IMR-90 (cell line): Measurements from ENCODE around the gene FAM171A1. TPM values are rescaled to one million over a fixed set of nuclear protein-coding genes. Genes with fewer than 3 reads are reported as not detected.

Source experiments
- ATAC-seq: fragments of 200-7000 bp; cut with Tn5 transposase; 2 replicates; pipeline ENCODE4 v1.9.1; 2020; ENCODE audit warnings: low read depth, mild to moderate bottlenecking, moderate library complexity
- BruUV-seq: library from RNA; stranded (reverse); fragments of 400-500 nt; replicated peaks from 2 replicates; lab custom pipeline; 2021; lab: Mats Ljungman, UMichigan
- CTCF ChIA-PET: fragments of 300-600 bp; formaldehyde crosslinking; extraction: SDS; loops from one replicate; lab custom pipeline; 2021; ENCODE audit warnings: antibody characterized with exemption; lab: Yijun Ruan, JAX
- POLR2A ChIA-PET: fragments of 300-600 bp; sonication (Branson Sonifier 250); formaldehyde crosslinking; loops from one replicate; lab custom pipeline; 2022; ENCODE audit warnings: antibody characterized with exemption; ENCODE audit not compliant: unreplicated experiment; lab: Charles Lee
- DNase-seq: peaks from one replicate; pipeline ENCODE4 v3.0.0; 2013
- H2AFZ ChIP-seq: replicated peaks from 2 replicates; pipeline ENCODE3; 2013; ENCODE audit warnings: low read length, mild to moderate bottlenecking; ENCODE audit not compliant: poor library complexity
- H2AK5ac ChIP-seq: 2 replicates; pipeline ENCODE4 v1.6.1; 2013; ENCODE audit warnings: low read depth, low read length, inconsistent platforms
- H2AK9ac ChIP-seq: replicated peaks from 2 replicates; pipeline ENCODE3; 2013; ENCODE audit warnings: mild to moderate bottlenecking, low read depth, low read length, moderate library complexity; ENCODE audit not compliant: poor library complexity
- H2BK120ac ChIP-seq: 2 replicates; pipeline ENCODE4 v1.6.1; 2013; ENCODE audit warnings: low read depth, low read length, inconsistent platforms
- H2BK15ac ChIP-seq: 3 replicates; pipeline ENCODE4 v1.6.1; 2013; ENCODE audit warnings: low read depth, low read length, inconsistent platforms
- H2BK20ac ChIP-seq: 2 replicates; pipeline ENCODE4 v1.6.1; 2013; ENCODE audit warnings: low read depth, mild to moderate bottlenecking, inconsistent platforms, low read length, moderate library complexity
- H2BK5ac ChIP-seq: 2 replicates; pipeline ENCODE4 v1.6.1; 2013; ENCODE audit warnings: mild to moderate bottlenecking, low read depth, low read length, inconsistent platforms; ENCODE audit not compliant: poor library complexity, severe bottlenecking
- H3K14ac ChIP-seq: replicated peaks from 2 replicates; pipeline ENCODE4 v1.6.1; 2013; ENCODE audit warnings: low read depth, low read length, inconsistent platforms
- H3K18ac ChIP-seq: 2 replicates; pipeline ENCODE4 v1.6.1; 2013; ENCODE audit warnings: low read depth, low read length, control low read depth
- H3K23ac ChIP-seq: 2 replicates; pipeline ENCODE4 v1.6.1; 2013; ENCODE audit warnings: low read depth, low read length, inconsistent platforms
- H3K27ac ChIP-seq: 2 replicates; pipeline ENCODE4 v1.5.1; 2013; ENCODE audit warnings: mild to moderate bottlenecking, control low read depth, low read length; ENCODE audit not compliant: insufficient read depth
- H3K27me3 ChIP-seq: 2 replicates; pipeline ENCODE4 v1.6.1; 2013; ENCODE audit warnings: low read length; ENCODE audit not compliant: control insufficient read depth, insufficient read depth
- H3K36me3 ChIP-seq: 2 replicates; pipeline ENCODE4 v1.6.1; 2013; ENCODE audit warnings: low read length, mixed read lengths; ENCODE audit not compliant: control insufficient read depth, insufficient read depth
- H3K4ac ChIP-seq: 2 replicates; pipeline ENCODE4 v1.6.1; 2013; ENCODE audit warnings: low read depth, low read length, inconsistent platforms
- H3K4me1 ChIP-seq: 2 replicates; pipeline ENCODE4 v1.6.1; 2013; ENCODE audit warnings: low read length, mixed read lengths; ENCODE audit not compliant: control insufficient read depth, insufficient read depth
- H3K4me2 ChIP-seq: 2 replicates; pipeline ENCODE4 v1.6.1; 2013; ENCODE audit warnings: low read depth, mild to moderate bottlenecking, control low read depth, low read length, moderate library complexity
- H3K4me3 ChIP-seq: 2 replicates; pipeline ENCODE4 v1.5.1; 2013; ENCODE audit warnings: low read depth, mild to moderate bottlenecking, control low read depth, low read length, moderate library complexity; ENCODE audit not compliant: insufficient read depth
- H3K56ac ChIP-seq: 2 replicates; pipeline ENCODE4 v1.6.1; 2013; ENCODE audit warnings: low read length, inconsistent platforms; ENCODE audit not compliant: insufficient read depth; ENCODE audit errors: extremely low read depth
- H3K79me1 ChIP-seq, 2 experiments: 2 replicates each; pipeline ENCODE4 v1.6.1; 2013; ENCODE audit warnings: low read length in 2 of 2, inconsistent platforms in 1 of 2, low read depth in 1 of 2
- H3K9ac ChIP-seq: 2 replicates; pipeline ENCODE4 v1.6.1; 2013; ENCODE audit warnings: low read depth, low read length, control low read depth
- H3K9me1 ChIP-seq: 2 replicates; pipeline ENCODE4 v1.6.1; 2013; ENCODE audit warnings: low read length, inconsistent platforms; ENCODE audit not compliant: insufficient read depth
- H3K9me3 ChIP-seq: 2 replicates; pipeline ENCODE4 v1.6.1; 2013; ENCODE audit warnings: low read length; ENCODE audit not compliant: control insufficient read depth, insufficient read depth
- H4K20me1 ChIP-seq: 2 replicates; pipeline ENCODE4 v1.6.1; 2013; ENCODE audit warnings: low read length, inconsistent platforms; ENCODE audit not compliant: insufficient read depth
- H4K5ac ChIP-seq: 2 replicates; pipeline ENCODE4 v1.6.1; 2013; ENCODE audit warnings: mild to moderate bottlenecking, low read depth, low read length, control low read depth
- H4K8ac ChIP-seq, 2 experiments: 2 replicates each; pipeline ENCODE4 v1.6.1; 2013; ENCODE audit warnings: low read depth in 2 of 2, low read length in 2 of 2, control low read depth in 1 of 2, inconsistent platforms in 1 of 2
- H4K91ac ChIP-seq: 2 replicates; pipeline ENCODE4 v1.6.1; 2013; ENCODE audit warnings: low read depth, low read length, inconsistent platforms; ENCODE audit not compliant: insufficient read depth
- CEBPB ChIP-seq: IDR thresholded peaks from 2 replicates; pipeline ENCODE4 v1.6.1; 2012; ENCODE audit warnings: low read depth, low read length, improper control_type of control experiment
- CHD1 ChIP-seq: IDR thresholded peaks from 2 replicates; pipeline ENCODE4 v1.6.1; 2012; ENCODE audit warnings: low read depth, low read length, improper control_type of control experiment
- FOS ChIP-seq: fragments of 150-350 bp; IDR thresholded peaks from 2 replicates; pipeline ENCODE4 v1.6.1; 2016; ENCODE audit warnings: low read depth, low read length
- MAFK ChIP-seq: IDR thresholded peaks from 2 replicates; pipeline ENCODE4 v1.6.1; 2012; ENCODE audit warnings: low read depth, low read length, improper control_type of control experiment
- MAZ ChIP-seq: IDR thresholded peaks from 2 replicates; pipeline ENCODE4 v1.6.1; 2012; ENCODE audit warnings: low read depth, mild to moderate bottlenecking, low read length, improper control_type of control experiment, moderate library complexity, borderline replicate concordance
- MXI1 ChIP-seq: IDR thresholded peaks from 2 replicates; pipeline ENCODE4 v1.6.1; 2012; ENCODE audit warnings: low read depth, mild to moderate bottlenecking, low read length, moderate library complexity, borderline replicate concordance
- NFE2L2 ChIP-seq: fragments of 150-350 bp; IDR thresholded peaks from 2 replicates; pipeline ENCODE4 v1.6.1; 2016; ENCODE audit warnings: low read depth, mild to moderate bottlenecking, low read length
- RAD21 ChIP-seq: IDR thresholded peaks from 2 replicates; pipeline ENCODE4 v1.6.1; 2012; ENCODE audit warnings: low read length, improper control_type of control experiment
- RCOR1 ChIP-seq: IDR thresholded peaks from 2 replicates; pipeline ENCODE4 v1.6.1; 2012; ENCODE audit warnings: mild to moderate bottlenecking, low read length, improper control_type of control experiment; ENCODE audit not compliant: insufficient replicate concordance
- RFX5 ChIP-seq: IDR thresholded peaks from 2 replicates; pipeline ENCODE4 v1.8.0; 2012; ENCODE audit warnings: low read depth, mild to moderate bottlenecking, low read length, moderate library complexity
- SMC3 ChIP-seq: fragments of 150-350 bp; IDR thresholded peaks from 2 replicates; pipeline ENCODE4 v1.6.1; 2016; ENCODE audit warnings: low read depth, mild to moderate bottlenecking, antibody characterized with exemption, low read length, moderate library complexity
- WGBS, 2 experiments: methylation state at CpG; one replicate each; pipeline versions ENCODE4 v1.1.5 to v1.1.7; 2013; ENCODE audit warnings: missing lambda C conversion rate in 2 of 2; ENCODE audit not compliant: insufficient read length in 1 of 2; ENCODE audit errors: extremely low coverage in 2 of 2; 5-methylcytosine and 5-hydroxymethylcytosine counted together
- dilution Hi-C: fragments of 300-500 bp; cut with HindIII; formaldehyde crosslinking; loops from one replicate; pipeline ENCODE4 v1.14.3; 2018; ENCODE audit warnings: low sequenced_read_pairs; ENCODE audit not compliant: unreplicated experiment
- in situ Hi-C: fragments of 300-500 bp; cut with MboI; formaldehyde crosslinking; loops from 3 replicates; pipeline ENCODE4 v1.14.3; 2019; ENCODE audit warnings: low sequenced_read_pairs, inconsistent platforms, mixed read lengths
- intact Hi-C: fragments of 100-400 bp; cut with micrococcal nuclease; formaldehyde crosslinking; loops from 2 replicates; pipeline ENCODE4 v1.10.0; 2022
- polyA plus RNA-seq, 3 experiments: library from polyadenylated mRNA; depleted of rRNA; stranded (reverse); fragments of >200 nt; gene quantifications; 2 replicates each; pipeline ENCODE4 v1.2.3, GENCODE V29; 2012; ENCODE audit warnings: low replicate concordance in 1 of 3
- total RNA-seq: library from RNA; depleted of rRNA; stranded (reverse); fragments of >200 nt; gene quantifications from 2 replicates; pipeline ENCODE4 v1.2.3, GENCODE V29; 2012
- TF ChIP-seq, protein P1 (sequence below): conservative IDR thresholded peaks from 2 replicates; pipeline ENCODE4 v1.5.1; 2012; ENCODE audit warnings: mild to moderate bottlenecking, low read depth, low read length, improper control_type of control experiment
- TF ChIP-seq, protein P2 (sequence below): fragments of 150-350 bp; IDR thresholded peaks from 2 replicates; pipeline ENCODE4 v1.6.1; 2016; ENCODE audit warnings: low read depth, mild to moderate bottlenecking, low read length, moderate library complexity, borderline replicate concordance

Gene FAM171A1
- total and polyA plus RNA-seq, 2 of the 4 experiments (the other 2 are of a cell fraction), result 20.3 to 30.6 TPM

DNA sequence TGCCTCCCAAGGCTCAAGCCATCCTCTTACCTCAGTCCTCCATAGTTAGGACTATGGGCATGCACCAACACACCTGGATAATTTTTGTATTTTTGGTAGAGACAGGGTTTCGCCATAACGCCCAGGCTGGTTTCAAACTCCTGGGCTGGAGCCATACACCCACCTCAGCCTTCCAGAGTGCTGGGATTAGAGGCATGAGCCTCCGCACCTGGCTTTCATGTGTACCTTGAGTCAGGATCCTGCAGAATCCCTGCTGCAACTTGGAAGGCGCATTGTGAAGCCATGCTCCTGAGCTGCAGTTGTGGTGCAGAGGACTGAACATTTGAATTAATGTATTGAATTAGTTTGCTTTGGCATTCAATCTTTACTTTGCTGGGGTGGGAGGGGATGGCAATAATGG is 173.2 kb downstream of the FAM171A1 start:
- H3K27ac ChIP-seq, result no peak overlapping the region
- peak overlapping the region; percentile 78 for H2BK20ac ChIP-seq
- BruUV-seq, result no TSS peak
- POLR2A ChIA-PET, result no interaction called here
- intact Hi-C loops, result no loop called here
- H3K36me3 ChIP-seq, result no peaks in the 10 kb centered on the region
- H3K4me1 ChIP-seq, result peaks cover 23% of the 10 kb centered on the region
- no peak overlapping the region for H3K18ac ChIP-seq
- no peak overlapping the region for H2AK9ac ChIP-seq
- no peak overlapping the region for H3K9ac ChIP-seq
- peak overlapping the region; percentile 71 for H2AK5ac ChIP-seq
- peak overlapping the region in 1 of 2 experiments; percentile 58; a peak in 1 of 4 replicates for H4K8ac ChIP-seq
- H3K14ac ChIP-seq, result peak overlapping the region; percentile 60
- peak overlapping the region; percentile 69 for H3K4ac ChIP-seq
- no peak overlapping the region for H3K23ac ChIP-seq
- no peak overlapping the region for H4K5ac ChIP-seq
- H2BK120ac ChIP-seq, result peak overlapping the region; percentile 68; the same call in 1 of the 2 replicates
- CTCF ChIA-PET, result no interaction called here
- H2AFZ ChIP-seq, result peak overlapping the region; percentile 21
- no peaks in the 10 kb centered on the region for H4K20me1 ChIP-seq
- DNase-seq, result no peak
- H3K9me3 ChIP-seq, result no peaks in the 10 kb centered on the region
- peak overlapping the region; percentile 51; the same call in 1 of the 3 replicates for H2BK15ac ChIP-seq
- no peak for ATAC-seq
- peaks cover 17% of the 10 kb centered on the region for H3K9me1 ChIP-seq
- TF ChIP-seq, protein P1, sequence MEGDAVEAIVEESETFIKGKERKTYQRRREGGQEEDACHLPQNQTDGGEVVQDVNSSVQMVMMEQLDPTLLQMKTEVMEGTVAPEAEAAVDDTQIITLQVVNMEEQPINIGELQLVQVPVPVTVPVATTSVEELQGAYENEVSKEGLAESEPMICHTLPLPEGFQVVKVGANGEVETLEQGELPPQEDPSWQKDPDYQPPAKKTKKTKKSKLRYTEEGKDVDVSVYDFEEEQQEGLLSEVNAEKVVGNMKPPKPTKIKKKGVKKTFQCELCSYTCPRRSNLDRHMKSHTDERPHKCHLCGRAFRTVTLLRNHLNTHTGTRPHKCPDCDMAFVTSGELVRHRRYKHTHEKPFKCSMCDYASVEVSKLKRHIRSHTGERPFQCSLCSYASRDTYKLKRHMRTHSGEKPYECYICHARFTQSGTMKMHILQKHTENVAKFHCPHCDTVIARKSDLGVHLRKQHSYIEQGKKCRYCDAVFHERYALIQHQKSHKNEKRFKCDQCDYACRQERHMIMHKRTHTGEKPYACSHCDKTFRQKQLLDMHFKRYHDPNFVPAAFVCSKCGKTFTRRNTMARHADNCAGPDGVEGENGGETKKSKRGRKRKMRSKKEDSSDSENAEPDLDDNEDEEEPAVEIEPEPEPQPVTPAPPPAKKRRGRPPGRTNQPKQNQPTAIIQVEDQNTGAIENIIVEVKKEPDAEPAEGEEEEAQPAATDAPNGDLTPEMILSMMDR, result no peak
- TF ChIP-seq, protein P2, sequence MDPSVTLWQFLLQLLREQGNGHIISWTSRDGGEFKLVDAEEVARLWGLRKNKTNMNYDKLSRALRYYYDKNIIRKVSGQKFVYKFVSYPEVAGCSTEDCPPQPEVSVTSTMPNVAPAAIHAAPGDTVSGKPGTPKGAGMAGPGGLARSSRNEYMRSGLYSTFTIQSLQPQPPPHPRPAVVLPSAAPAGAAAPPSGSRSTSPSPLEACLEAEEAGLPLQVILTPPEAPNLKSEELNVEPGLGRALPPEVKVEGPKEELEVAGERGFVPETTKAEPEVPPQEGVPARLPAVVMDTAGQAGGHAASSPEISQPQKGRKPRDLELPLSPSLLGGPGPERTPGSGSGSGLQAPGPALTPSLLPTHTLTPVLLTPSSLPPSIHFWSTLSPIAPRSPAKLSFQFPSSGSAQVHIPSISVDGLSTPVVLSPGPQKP, result no peak
- TF ChIP-seq RFX5 (no peak), CHD1 (no peak), CEBPB (no peak), MAZ (no peak), RAD21 (no peak), FOS (no peak), SMC3 (no peak), RCOR1 (no peak), NFE2L2 (no peak), MXI1 (no peak), MAFK (no peak)
- H3K79me1 ChIP-seq, result peaks cover 0 to 3% of the 10 kb centered on the region in 2 experiments; a peak in 2 of 4 replicates
- in situ Hi-C loops, result no loop called here
- H3K4me2 ChIP-seq, result no peak overlapping the region
- H2BK5ac ChIP-seq, result no peak overlapping the region
- 100% methylated on average over 1 of the region's 4 CpGs; no CpG with 5 or more reads in 1 of the 2 experiments for WGBS, 2 experiments
- dilution Hi-C loops, result no loop called here
- no peak overlapping the region for H3K4me3 ChIP-seq
- peak overlapping the region; percentile 59; the same call in 1 of the 2 replicates for H4K91ac ChIP-seq
- H3K56ac ChIP-seq, result no peak overlapping the region; the same call in 1 of the 2 replicates
- H3K27me3 ChIP-seq, result no peaks in the 10 kb centered on the region
